Erythroblast (primary cell): Measurements from ENCODE around the gene ZNF473.

Source experiments
- GATA1 ChIP-seq: IDR thresholded peaks from 2 replicates; pipeline ENCODE4 v1.6.1; 2011; ENCODE audit warnings: low read depth, mild to moderate bottlenecking, control low read depth, low read length, moderate library complexity
- POLR2A ChIP-seq: IDR thresholded peaks from 2 replicates; pipeline ENCODE4 v1.6.1; 2011; ENCODE audit warnings: mild to moderate bottlenecking, low read length

DNA sequence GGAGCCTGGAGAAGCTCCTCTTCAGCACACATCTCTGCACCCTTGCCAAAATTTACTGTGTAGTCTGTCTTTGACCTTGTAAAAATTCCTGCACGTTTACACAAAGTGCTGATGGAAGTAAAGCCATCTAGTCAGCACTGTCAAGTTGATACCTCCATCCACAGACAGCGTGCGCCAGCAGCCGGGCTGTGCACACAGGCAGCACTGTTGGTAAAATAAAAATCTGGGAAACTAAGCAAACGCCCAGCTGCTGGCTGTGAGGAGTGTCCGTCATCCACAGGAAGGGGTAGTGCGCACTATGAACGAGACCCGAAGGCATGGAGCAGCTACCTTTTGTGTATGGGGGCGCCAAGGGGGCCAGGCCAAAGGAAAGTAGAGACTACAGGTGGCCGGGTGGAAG lies 47.5 kb upstream of the ZNF473 start:
- TF ChIP-seq POLR2A (no peak), GATA1 (no peak)
